Thyroid gland (tissue), 4 donors: ENCODE results near the gene SMIM8.

Experiments used
- POLR2A ChIP-seq, 2 donors: fragments of 450-650 bp; IDR thresholded peaks; one replicate each; pipeline ENCODE4 v1.6.1; 2017; ENCODE audit warnings: antibody characterized with exemption in 2 of 2, mild to moderate bottlenecking in 2 of 2, moderate library complexity in 1 of 2
- TF ChIP-seq, protein P1 (sequence below), 6 experiments: fragments of 200-600 bp in 3 of 6; fragments of 450-650 bp in 3 of 6; sonication (generic) in 3 of 6; IDR thresholded peaks; one replicate each; pipeline ENCODE4 v1.5.1; 2016 to 2019; ENCODE audit warnings: antibody characterized with exemption in 6 of 6, mild to moderate bottlenecking in 2 of 6, inconsistent platforms in 1 of 6, moderate library complexity in 1 of 6

GRCh38 chr6:87312860-87313259 is 9.5 kb upstream of the SMIM8 start:
- TF ChIP-seq, protein P1, sequence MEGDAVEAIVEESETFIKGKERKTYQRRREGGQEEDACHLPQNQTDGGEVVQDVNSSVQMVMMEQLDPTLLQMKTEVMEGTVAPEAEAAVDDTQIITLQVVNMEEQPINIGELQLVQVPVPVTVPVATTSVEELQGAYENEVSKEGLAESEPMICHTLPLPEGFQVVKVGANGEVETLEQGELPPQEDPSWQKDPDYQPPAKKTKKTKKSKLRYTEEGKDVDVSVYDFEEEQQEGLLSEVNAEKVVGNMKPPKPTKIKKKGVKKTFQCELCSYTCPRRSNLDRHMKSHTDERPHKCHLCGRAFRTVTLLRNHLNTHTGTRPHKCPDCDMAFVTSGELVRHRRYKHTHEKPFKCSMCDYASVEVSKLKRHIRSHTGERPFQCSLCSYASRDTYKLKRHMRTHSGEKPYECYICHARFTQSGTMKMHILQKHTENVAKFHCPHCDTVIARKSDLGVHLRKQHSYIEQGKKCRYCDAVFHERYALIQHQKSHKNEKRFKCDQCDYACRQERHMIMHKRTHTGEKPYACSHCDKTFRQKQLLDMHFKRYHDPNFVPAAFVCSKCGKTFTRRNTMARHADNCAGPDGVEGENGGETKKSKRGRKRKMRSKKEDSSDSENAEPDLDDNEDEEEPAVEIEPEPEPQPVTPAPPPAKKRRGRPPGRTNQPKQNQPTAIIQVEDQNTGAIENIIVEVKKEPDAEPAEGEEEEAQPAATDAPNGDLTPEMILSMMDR (IDR thresholded peaks at IDR 0.05), result no peak
- no peak for TF ChIP-seq POLR2A (IDR thresholded peaks at IDR 0.05)
